PFSK-1 (cell line): ENCODE measurements around the gene LDB2.

Experiments
- FOXP2 ChIP-seq: optimal IDR thresholded peaks from 2 replicates; pipeline ENCODE3; 2011; ENCODE audit warnings: borderline replicate concordance, control low read depth, inconsistent platforms; ENCODE audit not compliant: insufficient read depth; ENCODE audit errors: extremely low read length, extremely low read depth
- POLR2AphosphoS5 ChIP-seq: IDR thresholded peaks from 2 replicates; pipeline ENCODE4 v1.6.1; 2012; ENCODE audit warnings: low read depth, mild to moderate bottlenecking, control low read depth, low read length, moderate library complexity
- SIN3A ChIP-seq: IDR thresholded peaks from 2 replicates; pipeline ENCODE4 v1.6.1; 2012; ENCODE audit warnings: mild to moderate bottlenecking, low read length, moderate library complexity, borderline replicate concordance; ENCODE audit not compliant: insufficient read depth
- TAF1 ChIP-seq: IDR thresholded peaks from 2 replicates; pipeline ENCODE4 v1.6.1; 2012; ENCODE audit warnings: low read length, control low read depth, borderline replicate concordance; ENCODE audit not compliant: insufficient read depth
- TF ChIP-seq, protein P1 (sequence below), 2 experiments: IDR thresholded peaks; 2 replicates each; pipeline versions ENCODE4 v1.6.1 to v1.8.0; 2011 to 2012; ENCODE audit warnings: low read depth in 2 of 2, low read length in 2 of 2, control low read depth in 1 of 2, inconsistent platforms in 1 of 2, mild to moderate bottlenecking in 1 of 2, moderate library complexity in 1 of 2; ENCODE audit not compliant: insufficient read depth in 1 of 2

DNA sequence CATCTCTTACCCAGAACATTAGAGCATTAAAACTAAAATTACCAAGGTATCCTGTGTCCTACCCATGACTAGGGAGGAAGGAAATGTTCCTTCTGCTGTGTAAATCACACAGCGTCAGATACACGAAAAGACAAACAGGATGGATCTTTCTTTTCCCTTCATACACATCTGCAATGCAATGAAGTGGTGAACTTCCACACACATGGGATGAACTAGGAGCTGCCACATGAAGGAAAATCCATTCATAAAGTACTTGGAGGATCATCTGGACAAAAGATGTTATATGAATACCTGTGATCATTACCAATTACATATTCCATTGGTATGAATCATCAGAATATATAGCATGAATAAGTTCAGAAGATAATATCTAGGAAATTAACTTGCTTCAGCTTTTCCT, 46.2 kb downstream of the LDB2 start:
- TF ChIP-seq TAF1 (no peak), POLR2AphosphoS5 (no peak), SIN3A (no peak), FOXP2 (no peak)
- TF ChIP-seq, protein P1, sequence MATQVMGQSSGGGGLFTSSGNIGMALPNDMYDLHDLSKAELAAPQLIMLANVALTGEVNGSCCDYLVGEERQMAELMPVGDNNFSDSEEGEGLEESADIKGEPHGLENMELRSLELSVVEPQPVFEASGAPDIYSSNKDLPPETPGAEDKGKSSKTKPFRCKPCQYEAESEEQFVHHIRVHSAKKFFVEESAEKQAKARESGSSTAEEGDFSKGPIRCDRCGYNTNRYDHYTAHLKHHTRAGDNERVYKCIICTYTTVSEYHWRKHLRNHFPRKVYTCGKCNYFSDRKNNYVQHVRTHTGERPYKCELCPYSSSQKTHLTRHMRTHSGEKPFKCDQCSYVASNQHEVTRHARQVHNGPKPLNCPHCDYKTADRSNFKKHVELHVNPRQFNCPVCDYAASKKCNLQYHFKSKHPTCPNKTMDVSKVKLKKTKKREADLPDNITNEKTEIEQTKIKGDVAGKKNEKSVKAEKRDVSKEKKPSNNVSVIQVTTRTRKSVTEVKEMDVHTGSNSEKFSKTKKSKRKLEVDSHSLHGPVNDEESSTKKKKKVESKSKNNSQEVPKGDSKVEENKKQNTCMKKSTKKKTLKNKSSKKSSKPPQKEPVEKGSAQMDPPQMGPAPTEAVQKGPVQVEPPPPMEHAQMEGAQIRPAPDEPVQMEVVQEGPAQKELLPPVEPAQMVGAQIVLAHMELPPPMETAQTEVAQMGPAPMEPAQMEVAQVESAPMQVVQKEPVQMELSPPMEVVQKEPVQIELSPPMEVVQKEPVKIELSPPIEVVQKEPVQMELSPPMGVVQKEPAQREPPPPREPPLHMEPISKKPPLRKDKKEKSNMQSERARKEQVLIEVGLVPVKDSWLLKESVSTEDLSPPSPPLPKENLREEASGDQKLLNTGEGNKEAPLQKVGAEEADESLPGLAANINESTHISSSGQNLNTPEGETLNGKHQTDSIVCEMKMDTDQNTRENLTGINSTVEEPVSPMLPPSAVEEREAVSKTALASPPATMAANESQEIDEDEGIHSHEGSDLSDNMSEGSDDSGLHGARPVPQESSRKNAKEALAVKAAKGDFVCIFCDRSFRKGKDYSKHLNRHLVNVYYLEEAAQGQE (IDR thresholded peaks at IDR 0.05; ENCODE audit: insufficient read depth in 1 of 2, low read depth in 2 of 2, low read length in 2 of 2) = no peak
